HepG2 (cell line): ENCODE results near the gene GPN2. TPM values are rescaled to one million over a fixed set of nuclear protein-coding genes. Genes with fewer than 3 reads are reported as not detected.
A peak's percentile ranks its signal among the peaks of the same experiment; 100 is the strongest.

Experiments used
- AKAP8 ChIP-seq: sonication (generic); formaldehyde crosslinking; IDR thresholded peaks from 2 replicates; pipeline ENCODE4 v1.5.1; 2020; ENCODE audit warnings: mild to moderate bottlenecking, missing genetic modification reagents
- CCAR2 ChIP-seq: fragments of 200-400 bp; formaldehyde crosslinking; optimal IDR thresholded peaks from 2 replicates; pipeline ENCODE3; 2018; ENCODE audit warnings: low read depth, mild to moderate bottlenecking, low read length, moderate library complexity
- CEBPG ChIP-seq: IDR thresholded peaks from 2 replicates; pipeline ENCODE4 v1.6.1; 2016
- CHCHD3 ChIP-seq: sonication (generic); formaldehyde crosslinking; IDR thresholded peaks from 2 replicates; pipeline ENCODE4 v1.8.0; 2022; ENCODE audit warnings: mild to moderate bottlenecking, missing genetic modification reagents, moderate library complexity
- DMAP1 ChIP-seq: IDR thresholded peaks from 2 replicates; pipeline ENCODE4 v1.6.1; 2016
- FOXJ3 ChIP-seq: sonication (generic); formaldehyde crosslinking; IDR thresholded peaks from 2 replicates; pipeline ENCODE4 v1.4.0; 2020; ENCODE audit warnings: missing genetic modification reagents, mild to moderate bottlenecking, borderline replicate concordance
- KDM2A ChIP-seq: sonication (generic); formaldehyde crosslinking; IDR thresholded peaks from 2 replicates; pipeline ENCODE4 v1.4.0; 2020; ENCODE audit warnings: low read depth, missing genetic modification reagents, borderline replicate concordance
- MED13 ChIP-seq: sonication (generic); formaldehyde crosslinking; IDR thresholded peaks from 2 replicates; pipeline ENCODE4 v1.5.0; 2020; ENCODE audit warnings: missing genetic modification reagents
- MLLT10 ChIP-seq: sonication (generic); formaldehyde crosslinking; IDR thresholded peaks from 2 replicates; pipeline ENCODE4 v1.4.0; 2020; ENCODE audit warnings: missing genetic modification reagents
- NFE2L1 ChIP-seq: sonication (generic); formaldehyde crosslinking; IDR thresholded peaks from 2 replicates; pipeline ENCODE4 v1.4.0; 2020; ENCODE audit warnings: missing genetic modification reagents, mild to moderate bottlenecking, borderline replicate concordance
- SP140L ChIP-seq: sonication (generic); formaldehyde crosslinking; IDR thresholded peaks from 2 replicates; pipeline ENCODE4 v1.4.0; 2020; ENCODE audit warnings: missing genetic modification reagents, borderline replicate concordance
- TFE3 ChIP-seq: IDR thresholded peaks from 2 replicates; pipeline ENCODE4 v1.6.1; 2016
- ZKSCAN5 ChIP-seq: sonication (generic); formaldehyde crosslinking; IDR thresholded peaks from 2 replicates; pipeline ENCODE4 v1.5.1; 2020; ENCODE audit warnings: mild to moderate bottlenecking, missing genetic modification reagents
- ZNF33B ChIP-seq: sonication (generic); formaldehyde crosslinking; IDR thresholded peaks from 2 replicates; pipeline ENCODE4 v1.5.1; 2020; ENCODE audit warnings: mild to moderate bottlenecking, missing genetic modification reagents
- ZNF343 ChIP-seq: sonication (generic); formaldehyde crosslinking; IDR thresholded peaks from 2 replicates; pipeline ENCODE4 v1.4.0; 2020; ENCODE audit warnings: mild to moderate bottlenecking, missing genetic modification reagents
- ZNF569 ChIP-seq: sonication (generic); formaldehyde crosslinking; IDR thresholded peaks from 2 replicates; pipeline ENCODE4 v1.5.0; 2020; ENCODE audit warnings: mild to moderate bottlenecking, missing genetic modification reagents, moderate library complexity, borderline replicate concordance
- ZNF678 ChIP-seq: sonication (generic); formaldehyde crosslinking; IDR thresholded peaks from 2 replicates; pipeline ENCODE4 v1.4.0; 2020; ENCODE audit warnings: mild to moderate bottlenecking, missing genetic modification reagents
- ZNF737 ChIP-seq: sonication (generic); formaldehyde crosslinking; IDR thresholded peaks from 2 replicates; pipeline ENCODE4 v1.5.0; 2020; ENCODE audit warnings: missing genetic modification reagents, mild to moderate bottlenecking, borderline replicate concordance
- ZNF776 ChIP-seq: sonication (generic); formaldehyde crosslinking; IDR thresholded peaks from 2 replicates; pipeline ENCODE4 v1.4.0; 2020; ENCODE audit warnings: mild to moderate bottlenecking, missing genetic modification reagents
- ZNF777 ChIP-seq: sonication (generic); formaldehyde crosslinking; IDR thresholded peaks from 2 replicates; pipeline ENCODE4 v1.4.0; 2020; ENCODE audit warnings: missing genetic modification reagents
- polyA plus RNA-seq, 8 experiments: library from polyadenylated mRNA; depleted of rRNA in 3 of 8; stranded (reverse) in 7 of 8; unstranded in 1 of 8; fragments of >200 nt; fragmentation: Illumina TruSeq in 4 of 8; extraction: Trizol in 4 of 8; gene quantifications; 2 replicates each; pipeline versions ENCODE4 v1.2.1 to v1.2.3, GENCODE V29; 2011 to 2016; ENCODE audit warnings: low read depth in 4 of 8, missing spikeins in 1 of 8, mixed read lengths in 1 of 8; ENCODE audit not compliant: insufficient read depth in 1 of 8
- total RNA-seq, 5 experiments: library from RNA; depleted of rRNA; stranded (reverse); fragments of >200 nt; fragmentation: Illumina TruSeq; extraction: Trizol; gene quantifications; 2 replicates each; pipeline ENCODE4 v1.2.3, GENCODE V29; 2016; ENCODE audit warnings: low read depth in 1 of 5
- TF ChIP-seq, protein P1 (sequence below): IDR thresholded peaks from 2 replicates; pipeline ENCODE4 v1.6.1; 2018; ENCODE audit warnings: missing genetic modification reagents, mild to moderate bottlenecking, missing compliant biosample characterization
- TF ChIP-seq, protein P2 (sequence below): sonication (generic); formaldehyde crosslinking; IDR thresholded peaks from 2 replicates; pipeline ENCODE4 v1.4.0; 2020; ENCODE audit warnings: missing genetic modification reagents
- TF ChIP-seq, protein P3 (sequence below): sonication (generic); formaldehyde crosslinking; IDR thresholded peaks from 2 replicates; pipeline ENCODE4 v1.4.0; 2020; ENCODE audit warnings: missing genetic modification reagents, mild to moderate bottlenecking, borderline replicate concordance

The GPN2 gene
- total and polyA plus RNA-seq, 2 of the 13 experiments (the other 11 are each of a cell fraction or from before 2014, with no cell fraction given) = 19.3 to 38.9 TPM

DNA sequence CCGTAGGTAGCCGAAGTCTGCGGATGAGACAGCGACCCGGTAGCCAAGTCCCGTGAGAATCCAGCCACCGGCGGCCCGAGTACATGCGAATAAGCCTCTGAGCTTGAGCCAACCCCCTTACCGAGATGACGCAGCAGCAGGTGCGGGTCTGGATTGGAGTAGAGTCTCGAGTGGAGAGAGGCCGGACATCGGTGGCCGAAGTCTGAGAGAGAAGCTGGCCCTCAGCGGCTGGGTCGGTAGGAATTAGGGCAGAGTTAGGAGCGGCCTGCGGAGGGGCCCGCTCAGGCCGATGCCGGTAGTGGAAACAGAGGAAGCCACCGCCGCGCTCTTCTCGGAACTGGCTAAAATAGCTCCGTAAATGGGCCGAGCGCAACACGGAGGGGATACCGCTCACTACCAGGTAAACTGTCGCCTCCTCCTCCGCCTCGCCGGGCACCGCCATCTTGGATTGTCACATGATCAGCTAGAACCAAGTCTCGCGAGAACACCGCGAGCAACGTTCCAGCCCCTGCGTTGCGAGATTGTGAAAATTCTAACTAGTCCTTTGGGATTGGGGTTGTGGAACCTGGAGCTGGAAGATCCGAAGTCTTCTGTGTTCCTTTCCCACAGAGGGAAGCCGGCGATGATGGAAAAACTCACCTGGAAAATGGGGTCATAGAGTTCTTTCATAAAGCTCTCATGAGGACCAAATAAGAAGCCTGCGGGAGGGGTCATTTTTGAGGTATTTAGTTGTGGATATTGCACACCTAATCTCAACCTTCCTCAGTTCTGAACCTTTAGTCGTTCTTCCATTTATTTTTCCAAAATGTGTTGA, 10.1 kb upstream of the GPN2 start, which contains the start of gene GPATCH3 (continued):
- TF ChIP-seq, protein P1, sequence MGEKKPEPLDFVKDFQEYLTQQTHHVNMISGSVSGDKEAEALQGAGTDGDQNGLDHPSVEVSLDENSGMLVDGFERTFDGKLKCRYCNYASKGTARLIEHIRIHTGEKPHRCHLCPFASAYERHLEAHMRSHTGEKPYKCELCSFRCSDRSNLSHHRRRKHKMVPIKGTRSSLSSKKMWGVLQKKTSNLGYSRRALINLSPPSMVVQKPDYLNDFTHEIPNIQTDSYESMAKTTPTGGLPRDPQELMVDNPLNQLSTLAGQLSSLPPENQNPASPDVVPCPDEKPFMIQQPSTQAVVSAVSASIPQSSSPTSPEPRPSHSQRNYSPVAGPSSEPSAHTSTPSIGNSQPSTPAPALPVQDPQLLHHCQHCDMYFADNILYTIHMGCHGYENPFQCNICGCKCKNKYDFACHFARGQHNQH = peak; percentile 63; the same call in 1 of the 2 replicates
- TF ChIP-seq MED13 (CRISPR knock-in tag) (peak; percentile 68; the same call in 1 of the 2 replicates), CEBPG (CRISPR knock-in tag) (peak; percentile 87), ZNF777 (CRISPR knock-in tag) (no peak), AKAP8 (no peak), CCAR2 (no peak), KDM2A (CRISPR knock-in tag) (peak; percentile 94), ZNF678 (CRISPR knock-in tag) (no peak), FOXJ3 (CRISPR knock-in tag) (peak; percentile 63; the same call in 1 of the 2 replicates), ZKSCAN5 (CRISPR knock-in tag) (no peak), ZNF343 (CRISPR knock-in tag) (peak; percentile 60; the same call in 1 of the 2 replicates), CHCHD3 (CRISPR knock-in tag) (no peak), ZNF776 (CRISPR knock-in tag) (no peak), SP140L (CRISPR knock-in tag) (no peak), TFE3 (CRISPR knock-in tag) (peak; percentile 85), NFE2L1 (CRISPR knock-in tag) (no peak), ZNF33B (no peak), DMAP1 (peak; percentile 78; the same call in 1 of the 2 replicates), MLLT10 (CRISPR knock-in tag) (no peak), ZNF737 (CRISPR knock-in tag) (no peak; the same call in 1 of the 2 replicates), ZNF569 (CRISPR knock-in tag) (no peak)
- TF ChIP-seq, protein P2, sequence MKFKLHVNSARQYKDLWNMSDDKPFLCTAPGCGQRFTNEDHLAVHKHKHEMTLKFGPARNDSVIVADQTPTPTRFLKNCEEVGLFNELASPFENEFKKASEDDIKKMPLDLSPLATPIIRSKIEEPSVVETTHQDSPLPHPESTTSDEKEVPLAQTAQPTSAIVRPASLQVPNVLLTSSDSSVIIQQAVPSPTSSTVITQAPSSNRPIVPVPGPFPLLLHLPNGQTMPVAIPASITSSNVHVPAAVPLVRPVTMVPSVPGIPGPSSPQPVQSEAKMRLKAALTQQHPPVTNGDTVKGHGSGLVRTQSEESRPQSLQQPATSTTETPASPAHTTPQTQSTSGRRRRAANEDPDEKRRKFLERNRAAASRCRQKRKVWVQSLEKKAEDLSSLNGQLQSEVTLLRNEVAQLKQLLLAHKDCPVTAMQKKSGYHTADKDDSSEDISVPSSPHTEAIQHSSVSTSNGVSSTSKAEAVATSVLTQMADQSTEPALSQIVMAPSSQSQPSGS = 0 out of 2 replicates have a peak, but pooled peaks have one; percentile 61
- TF ChIP-seq, protein P3, sequence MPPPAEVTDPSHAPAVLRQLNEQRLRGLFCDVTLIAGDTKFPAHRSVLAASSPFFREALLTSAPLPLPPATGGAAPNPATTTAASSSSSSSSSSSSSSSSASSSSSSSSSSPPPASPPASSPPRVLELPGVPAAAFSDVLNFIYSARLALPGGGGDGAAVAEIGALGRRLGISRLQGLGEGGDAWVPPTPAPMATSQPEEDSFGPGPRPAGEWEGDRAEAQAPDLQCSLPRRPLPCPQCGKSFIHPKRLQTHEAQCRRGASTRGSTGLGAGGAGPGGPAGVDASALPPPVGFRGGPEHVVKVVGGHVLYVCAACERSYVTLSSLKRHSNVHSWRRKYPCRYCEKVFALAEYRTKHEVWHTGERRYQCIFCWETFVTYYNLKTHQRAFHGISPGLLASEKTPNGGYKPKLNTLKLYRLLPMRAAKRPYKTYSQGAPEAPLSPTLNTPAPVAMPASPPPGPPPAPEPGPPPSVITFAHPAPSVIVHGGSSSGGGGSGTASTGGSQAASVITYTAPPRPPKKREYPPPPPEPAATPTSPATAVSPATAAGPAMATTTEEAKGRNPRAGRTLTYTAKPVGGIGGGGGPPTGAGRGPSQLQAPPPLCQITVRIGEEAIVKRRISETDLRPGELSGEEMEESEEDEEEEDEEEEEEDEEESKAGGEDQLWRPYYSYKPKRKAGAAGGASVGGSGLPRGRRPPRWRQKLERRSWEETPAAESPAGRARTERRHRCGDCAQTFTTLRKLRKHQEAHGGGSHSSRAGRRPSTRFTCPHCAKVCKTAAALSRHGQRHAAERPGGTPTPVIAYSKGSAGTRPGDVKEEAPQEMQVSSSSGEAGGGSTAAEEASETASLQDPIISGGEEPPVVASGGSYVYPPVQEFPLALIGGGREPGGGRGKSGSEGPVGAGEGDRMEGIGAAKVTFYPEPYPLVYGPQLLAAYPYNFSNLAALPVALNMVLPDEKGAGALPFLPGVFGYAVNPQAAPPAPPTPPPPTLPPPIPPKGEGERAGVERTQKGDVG = no peak
